H1 (cell line): ENCODE data around the gene CDH18. TPM values are rescaled to one million over a fixed set of nuclear protein-coding genes. Genes with fewer than 3 reads are reported as not detected.

ENCODE experiments used
- CEBPB ChIP-seq: IDR thresholded peaks from 2 replicates; pipeline ENCODE4 v1.6.1; 2012; ENCODE audit warnings: low read depth, low read length
- JUND ChIP-seq: IDR thresholded peaks from 2 replicates; pipeline ENCODE4 v1.6.1; 2011; ENCODE audit warnings: mild to moderate bottlenecking, improper control_type of control experiment, low read length
- PHF8 ChIP-seq: fragments of 200-600 bp; sonication (generic); conservative IDR thresholded peaks from 2 replicates; pipeline ENCODE4 v1.7.1; 2012; ENCODE audit warnings: low read depth, mild to moderate bottlenecking, inconsistent platforms, low read length, moderate library complexity
- TAF7 ChIP-seq: optimal IDR thresholded peaks from 2 replicates; pipeline ENCODE3; 2011; ENCODE audit warnings: low read depth, mild to moderate bottlenecking, inconsistent platforms, low read length, moderate library complexity, borderline replicate concordance
- polyA plus RNA-seq, 7 experiments: library from polyadenylated mRNA; depleted of rRNA in 3 of 7; stranded (reverse) in 5 of 7; unstranded in 2 of 7; fragments of >200 nt in 5 of 7; fragments of 200-250 nt in 2 of 7; gene quantifications; 1 replicate in 5 of 7; 2 replicates in 1 of 7; 4 replicates in 1 of 7; pipeline versions ENCODE4 v1.2.1 to v1.2.3, GENCODE V29; 2011 to 2013; ENCODE audit warnings: missing spikeins in 2 of 7, mixed read lengths in 2 of 7
- total RNA-seq: library from RNA; stranded (reverse); fragmentation: NEBNext Ultra II Directional; extraction: Animal tissue kit (Norgen Biotek cat#: 25700); gene quantifications from 2 replicates; pipeline ENCODE4 v1.2.1, GENCODE V29; 2021

Gene CDH18
- total and polyA plus RNA-seq, 2 of the 8 experiments (the other 6 are each of a cell fraction or from before 2014, with no cell fraction given), result 0.30 to 0.32 TPM

- TF ChIP-seq CEBPB (no peak), TAF7 (no peak), PHF8 (no peak), JUND (no peak)
Observed at GRCh38 chr5:20032896-20033295, 44.9 kb upstream of the CDH18 start (continued).
